HEK293T (cell line): ENCODE results near the gene FOXL1.

Experiments
- BHLHE40 ChIP-seq: fragments of 450-650 bp; IDR thresholded peaks from 2 replicates; pipeline ENCODE4 v1.6.1; 2016; ENCODE audit warnings: mild to moderate bottlenecking, moderate library complexity, borderline replicate concordance
- ELF4 ChIP-seq: fragments of 450-650 bp; IDR thresholded peaks from 2 replicates; pipeline ENCODE4 v1.6.1; 2017; ENCODE audit warnings: antibody characterized with exemption
- FOXA1 ChIP-seq: fragments of 450-650 bp; IDR thresholded peaks from 2 replicates; pipeline ENCODE4 v1.6.1; 2016; ENCODE audit warnings: mild to moderate bottlenecking
- FOXM1 ChIP-seq: fragments of 450-650 bp; IDR thresholded peaks from 2 replicates; pipeline ENCODE4 v1.6.1; 2017; ENCODE audit warnings: mild to moderate bottlenecking, borderline replicate concordance
- LEF1 ChIP-seq: fragments of 450-650 bp; IDR thresholded peaks from 2 replicates; pipeline ENCODE4 v1.6.1; 2017; ENCODE audit warnings: mild to moderate bottlenecking, borderline replicate concordance
- NFRKB ChIP-seq: fragments of 450-650 bp; IDR thresholded peaks from 2 replicates; pipeline ENCODE4 v1.6.1; 2016; ENCODE audit warnings: mild to moderate bottlenecking, moderate library complexity
- TARDBP ChIP-seq: fragments of 450-650 bp; IDR thresholded peaks from 2 replicates; pipeline ENCODE4 v1.6.1; 2016
- ZNF384 ChIP-seq: fragments of 450-650 bp; IDR thresholded peaks from 2 replicates; pipeline ENCODE4 v1.6.1; 2016

GRCh38 chr16:86572606-86573005 is 5.7 kb upstream of the FOXL1 start:
- TF ChIP-seq FOXM1 (no peak), LEF1 (no peak), BHLHE40 (no peak), FOXA1 (no peak), ELF4 (no peak), NFRKB (no peak), ZNF384 (no peak), TARDBP (no peak)
